ENCODE data around the gene DYNLT2B.
"Not testable (repeated sequence)": the region's sequence is repeated elsewhere in the genome, so short reads cannot be mapped to it uniquely, and the experiment has no call there.

DNA sequence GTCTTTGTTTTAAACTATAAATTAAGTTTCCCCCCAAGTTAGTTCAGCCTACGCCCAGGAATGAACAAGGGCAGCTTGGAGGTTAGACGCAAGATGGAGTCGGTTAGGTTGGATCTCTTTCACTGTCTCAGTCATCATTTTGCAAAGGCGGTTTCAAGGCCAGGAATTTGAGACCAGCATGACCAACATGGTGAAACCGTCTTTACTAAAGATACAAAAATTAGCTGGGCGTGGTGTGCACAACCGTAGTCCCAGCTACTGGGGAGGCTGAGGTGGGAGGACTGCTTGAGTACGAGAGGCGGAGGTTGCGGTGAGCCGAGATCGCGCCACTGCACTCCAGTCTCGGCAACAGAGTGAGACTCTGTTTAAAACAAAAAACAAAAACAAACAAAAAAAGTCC is 25.9 kb upstream of the DYNLT2B start:
- not testable (repeated sequence) for TF ChIP-seq EP300, POLR2AphosphoS5, POLR2A (IDR thresholded peaks at IDR 0.05)
- TF ChIP-seq, protein P1, sequence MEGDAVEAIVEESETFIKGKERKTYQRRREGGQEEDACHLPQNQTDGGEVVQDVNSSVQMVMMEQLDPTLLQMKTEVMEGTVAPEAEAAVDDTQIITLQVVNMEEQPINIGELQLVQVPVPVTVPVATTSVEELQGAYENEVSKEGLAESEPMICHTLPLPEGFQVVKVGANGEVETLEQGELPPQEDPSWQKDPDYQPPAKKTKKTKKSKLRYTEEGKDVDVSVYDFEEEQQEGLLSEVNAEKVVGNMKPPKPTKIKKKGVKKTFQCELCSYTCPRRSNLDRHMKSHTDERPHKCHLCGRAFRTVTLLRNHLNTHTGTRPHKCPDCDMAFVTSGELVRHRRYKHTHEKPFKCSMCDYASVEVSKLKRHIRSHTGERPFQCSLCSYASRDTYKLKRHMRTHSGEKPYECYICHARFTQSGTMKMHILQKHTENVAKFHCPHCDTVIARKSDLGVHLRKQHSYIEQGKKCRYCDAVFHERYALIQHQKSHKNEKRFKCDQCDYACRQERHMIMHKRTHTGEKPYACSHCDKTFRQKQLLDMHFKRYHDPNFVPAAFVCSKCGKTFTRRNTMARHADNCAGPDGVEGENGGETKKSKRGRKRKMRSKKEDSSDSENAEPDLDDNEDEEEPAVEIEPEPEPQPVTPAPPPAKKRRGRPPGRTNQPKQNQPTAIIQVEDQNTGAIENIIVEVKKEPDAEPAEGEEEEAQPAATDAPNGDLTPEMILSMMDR (IDR thresholded peaks at IDR 0.05): not testable (repeated sequence)

Measured in stomach (tissue), 4 donors.